ENCODE results near the gene MTOR. TPM values are rescaled to one million over a fixed set of nuclear protein-coding genes. Genes with fewer than 3 reads are reported as not detected.

Gene MTOR
- polyA plus RNA-seq, 1 of the 3 experiments (the other 2 are of a cell fraction), result 20.9 TPM

- TF ChIP-seq GABPA (IDR thresholded peaks at IDR 0.05; ENCODE audit: low read depth), result no peak
- TF ChIP-seq SMC3 (IDR thresholded peaks at IDR 0.05; ENCODE audit: low read depth, low read length), result no peak
- TF ChIP-seq, protein P1, sequence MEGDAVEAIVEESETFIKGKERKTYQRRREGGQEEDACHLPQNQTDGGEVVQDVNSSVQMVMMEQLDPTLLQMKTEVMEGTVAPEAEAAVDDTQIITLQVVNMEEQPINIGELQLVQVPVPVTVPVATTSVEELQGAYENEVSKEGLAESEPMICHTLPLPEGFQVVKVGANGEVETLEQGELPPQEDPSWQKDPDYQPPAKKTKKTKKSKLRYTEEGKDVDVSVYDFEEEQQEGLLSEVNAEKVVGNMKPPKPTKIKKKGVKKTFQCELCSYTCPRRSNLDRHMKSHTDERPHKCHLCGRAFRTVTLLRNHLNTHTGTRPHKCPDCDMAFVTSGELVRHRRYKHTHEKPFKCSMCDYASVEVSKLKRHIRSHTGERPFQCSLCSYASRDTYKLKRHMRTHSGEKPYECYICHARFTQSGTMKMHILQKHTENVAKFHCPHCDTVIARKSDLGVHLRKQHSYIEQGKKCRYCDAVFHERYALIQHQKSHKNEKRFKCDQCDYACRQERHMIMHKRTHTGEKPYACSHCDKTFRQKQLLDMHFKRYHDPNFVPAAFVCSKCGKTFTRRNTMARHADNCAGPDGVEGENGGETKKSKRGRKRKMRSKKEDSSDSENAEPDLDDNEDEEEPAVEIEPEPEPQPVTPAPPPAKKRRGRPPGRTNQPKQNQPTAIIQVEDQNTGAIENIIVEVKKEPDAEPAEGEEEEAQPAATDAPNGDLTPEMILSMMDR (IDR thresholded peaks at IDR 0.05), result no peak
- no peak for TF ChIP-seq RCOR1 (IDR thresholded peaks at IDR 0.05; ENCODE audit: low read length)
- TF ChIP-seq REST (IDR thresholded peaks at IDR 0.05; ENCODE audit: low read depth, low read length), result no peak
- no peak for TF ChIP-seq EZH2phosphoT487 (IDR thresholded peaks at IDR 0.05; ENCODE audit: borderline replicate concordance, low read depth)
- peak; percentile 24; the same call in 1 of the 2 replicates for TF ChIP-seq YY1 (IDR thresholded peaks at IDR 0.05; ENCODE audit: low read depth)
- 0 out of 2 replicates have a peak, but pooled peaks have one; percentile 7 for TF ChIP-seq USF1 (IDR thresholded peaks at IDR 0.05; ENCODE audit: borderline replicate concordance, low read depth)
- no peak for TF ChIP-seq MXI1 (IDR thresholded peaks at IDR 0.05; ENCODE audit: low read depth, low read length)
- no peak for TF ChIP-seq FOXJ3 (CRISPR knock-in tag; IDR thresholded peaks at IDR 0.05)
- peak; percentile 29 to 80; a peak in 3 of 4 replicates for TF ChIP-seq EP300 (IDR thresholded peaks at IDR 0.05; ENCODE audit: borderline replicate concordance in 1 of 2, low read depth in 1 of 2, low read length in 1 of 2)
- TF ChIP-seq SIN3A (IDR thresholded peaks at IDR 0.05; ENCODE audit: borderline replicate concordance, low read depth, low read length), result peak; percentile 66; the same call in 1 of the 2 replicates
- peak; percentile 76 for TF ChIP-seq JUND (IDR thresholded peaks at IDR 0.05)
- peak; percentile 74; the same call in 1 of the 2 replicates for TF ChIP-seq FOXM1 (IDR thresholded peaks at IDR 0.05; ENCODE audit: low read depth)
- no peak for TF ChIP-seq RAD21 (IDR thresholded peaks at IDR 0.05; ENCODE audit: low read length)
- TF ChIP-seq IRF3 (IDR thresholded peaks at IDR 0.05; ENCODE audit: low read depth, low read length), result no peak
- TF ChIP-seq NRF1 (IDR thresholded peaks at IDR 0.05; ENCODE audit: low read depth, low read length), result no peak
- peak; percentile 73 for TF ChIP-seq TEAD4 (IDR thresholded peaks at IDR 0.05; ENCODE audit: borderline replicate concordance, insufficient read depth)
- TF ChIP-seq RXRA (IDR thresholded peaks at IDR 0.05; ENCODE audit: borderline replicate concordance, low read depth), result peak; percentile 87
- TF ChIP-seq, protein P2, sequence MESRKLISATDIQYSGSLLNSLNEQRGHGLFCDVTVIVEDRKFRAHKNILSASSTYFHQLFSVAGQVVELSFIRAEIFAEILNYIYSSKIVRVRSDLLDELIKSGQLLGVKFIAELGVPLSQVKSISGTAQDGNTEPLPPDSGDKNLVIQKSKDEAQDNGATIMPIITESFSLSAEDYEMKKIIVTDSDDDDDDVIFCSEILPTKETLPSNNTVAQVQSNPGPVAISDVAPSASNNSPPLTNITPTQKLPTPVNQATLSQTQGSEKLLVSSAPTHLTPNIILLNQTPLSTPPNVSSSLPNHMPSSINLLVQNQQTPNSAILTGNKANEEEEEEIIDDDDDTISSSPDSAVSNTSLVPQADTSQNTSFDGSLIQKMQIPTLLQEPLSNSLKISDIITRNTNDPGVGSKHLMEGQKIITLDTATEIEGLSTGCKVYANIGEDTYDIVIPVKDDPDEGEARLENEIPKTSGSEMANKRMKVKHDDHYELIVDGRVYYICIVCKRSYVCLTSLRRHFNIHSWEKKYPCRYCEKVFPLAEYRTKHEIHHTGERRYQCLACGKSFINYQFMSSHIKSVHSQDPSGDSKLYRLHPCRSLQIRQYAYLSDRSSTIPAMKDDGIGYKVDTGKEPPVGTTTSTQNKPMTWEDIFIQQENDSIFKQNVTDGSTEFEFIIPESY (IDR thresholded peaks at IDR 0.05; ENCODE audit: borderline replicate concordance, low read depth), result 0 out of 2 replicates have a peak, but pooled peaks have one; percentile 10
- no peak for TF ChIP-seq ELF1 (IDR thresholded peaks at IDR 0.05)
Measured at GRCh38 chr1:11158720-11159321, 103.5 kb downstream of the MTOR start (continued).
